ENCODE results near the gene SLC22A2. TPM values are rescaled to one million over a fixed set of nuclear protein-coding genes. Genes with fewer than 3 reads are reported as not detected.

SLC22A2 gene
- not detected in 2 replicates for total RNA-seq (2013; cell fraction: nucleolus; rRNA removed)
- total RNA-seq (2014; rRNA removed) = not detected in 2 replicates
- total RNA-seq (2014; rRNA removed; fragmentation: Illumina TruSeq; extraction: Trizol) = not detected in 2 replicates
- total RNA-seq (2021) = not detected in 2 replicates
- not detected for polyA plus RNA-seq (2011; ENCODE audit: low read depth)
- polyA plus RNA-seq (2011; rRNA removed) = 0.12 TPM in 2 replicates
- polyA plus RNA-seq (2011; cell fraction: cytosol; rRNA removed) = 0.03 and 0.09 TPM in 2 replicates
- polyA plus RNA-seq (2011; cell fraction: nucleus; rRNA removed) = 0.06 TPM in 1 of 2 replicates, not detected in the other
- polyA plus RNA-seq (2012) = not detected in 2 replicates
- not detected in 2 replicates for polyA plus RNA-seq (2014; fragmentation: Illumina TruSeq; extraction: Trizol)
- polyA plus RNA-seq (2014; fragmentation: Nextera tagmentation; extraction: Ambion mirVana) = not detected
- not detected in 2 replicates for polyA plus RNA-seq (2014; rRNA removed)
- polyA plus RNA-seq (2016; fragmentation: Nextera tagmentation; extraction: Ambion mirVana) = not detected
- 0.15 TPM in 1 of 2 replicates, not detected in the other for polyA minus RNA-seq (2011; rRNA and poly(A)+ RNA removed)
- polyA minus RNA-seq (2011; cell fraction: cytosol; rRNA and poly(A)+ RNA removed) = not detected in 2 replicates
- polyA minus RNA-seq (2011; cell fraction: nucleus; rRNA and poly(A)+ RNA removed) = 0.19 and 0.36 TPM in 2 replicates
- not detected for Bru-seq, nascent RNA
- not detected for BruChase-seq, experiment 1, labeled RNA remaining after a 6-hour chase
- not detected for BruChase-seq, experiment 2, labeled RNA remaining after a 2-hour chase
- long read RNA-seq, experiment 1 = 0 reads
- long read RNA-seq, experiment 2, partial matches to known transcripts = 0 of 2 reads
- long read RNA-seq, experiment 2, other reads (novel, unspliced or antisense) = 2 of 2 reads

DNA sequence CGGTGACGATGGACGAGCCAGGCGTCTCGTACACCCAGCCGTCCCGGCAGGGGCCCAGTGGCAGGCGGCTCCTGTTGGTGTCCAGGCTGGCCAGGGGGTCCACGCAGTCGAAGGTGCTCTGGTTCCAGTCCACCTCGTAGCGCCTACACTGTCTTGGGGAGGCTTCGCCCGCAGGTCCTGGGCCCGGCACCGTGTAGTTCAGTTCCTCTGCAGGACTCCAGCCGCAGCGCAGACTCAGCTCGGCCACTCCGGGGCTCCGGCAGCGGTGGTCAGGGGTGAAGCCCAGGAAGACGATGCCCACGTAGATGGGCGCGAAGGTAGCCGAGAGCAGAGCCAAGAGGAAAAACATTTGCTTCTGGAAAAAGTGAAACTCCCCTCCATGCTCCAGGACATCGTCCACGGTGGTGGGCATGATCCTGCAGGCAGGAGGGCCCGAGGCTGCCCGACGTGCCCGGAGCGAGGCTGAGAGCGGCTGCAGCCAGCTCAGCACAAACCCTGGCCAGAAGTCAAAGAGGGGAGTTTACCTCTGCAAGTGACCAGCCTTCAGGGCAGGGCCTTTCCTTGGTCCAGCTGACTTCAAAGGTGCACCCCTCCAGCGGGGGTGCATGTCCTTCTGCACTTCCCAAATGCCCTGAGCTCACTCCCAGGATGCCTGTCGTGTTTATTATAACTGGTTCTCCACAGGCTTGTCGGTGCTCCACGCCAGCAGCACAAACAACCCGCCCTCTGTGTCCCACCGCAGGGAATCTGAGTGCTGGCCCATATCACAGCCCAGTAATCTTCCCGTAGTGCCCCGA lies at the start of gene SLC22A2:
SLC22A2 (minus strand) TSS at position 476 of the 797 bp plus-strand sequence; CDS start at position 412, 64 bp downstream.
- 57% methylated on average over 42 of the region's 43 CpGs for WGBS (ENCODE audit: insufficient coverage, insufficient replicate concordance, low lambda C conversion rate, missing lambda C conversion rate)
- in situ Hi-C loops (cut with MboI) (no loop called here), intact Hi-C loops (cut with micrococcal nuclease; ENCODE audit: unreplicated experiment) (no loop called here)
- no peaks in the 10 kb centered on the region; a peak in 2 of 4 replicates for H3K27me3 ChIP-seq (replicated peaks in 1 of 2; ENCODE audit: control insufficient read depth in 2 of 2, insufficient read depth in 2 of 2, low read length in 1 of 2)
- H3K4me1 ChIP-seq (ENCODE audit: control insufficient read depth, insufficient read depth, low read length) = no peaks in the 10 kb centered on the region
- no peak within 1 kb of the TSS for H2AFZ ChIP-seq (ENCODE audit: control insufficient read depth, low read depth, low read length)
- ChIA-PET SMC1A (ENCODE audit: uncharacterized antibody, unreplicated experiment) (no interaction called here), CTCF (no interaction called here), POLR2A (no interaction called here), RAD21 (ENCODE audit: unreplicated experiment) (no interaction called here)
- DNase-seq (ENCODE audit: low read depth, low spot score) (no peak), FAIRE-seq (no peak), ATAC-seq (no peak)
- BruUV-seq (replicated peaks) = no TSS peak
- H3K27ac ChIP-seq (ENCODE audit: control insufficient read depth, insufficient read depth) = no peak within 1 kb of the TSS
- no peaks in the 10 kb centered on the region for H3K79me2 ChIP-seq (ENCODE audit: control insufficient read depth, insufficient read depth, low read length)
- H3K4me3 ChIP-seq = no peak within 1 kb of the TSS
- no peaks in the 10 kb centered on the region for H3K9me3 ChIP-seq (replicated peaks; ENCODE audit: control insufficient read depth, insufficient read depth, low read length)
- no peaks in the 10 kb centered on the region for H4K20me1 ChIP-seq (ENCODE audit: control insufficient read depth, insufficient read depth)
- no peak for TF ChIP-seq RBBP5 (conservative IDR thresholded peaks at IDR 0.05)
- no peak for TF ChIP-seq CREM (IDR thresholded peaks at IDR 0.05; ENCODE audit: low read depth)
- TF ChIP-seq NFYB (IDR thresholded peaks at IDR 0.05; ENCODE audit: insufficient read depth, low read depth, low read length) = no peak
- TF ChIP-seq ESRRA (IDR thresholded peaks at IDR 0.05; ENCODE audit: low read length) = no peak
- no peak for TF ChIP-seq STAT1 (conservative IDR thresholded peaks at IDR 0.05)
- no peak for TF ChIP-seq JUNB (IDR thresholded peaks at IDR 0.05)
- TF ChIP-seq NR2C2 (IDR thresholded peaks at IDR 0.05; ENCODE audit: borderline replicate concordance, control insufficient read depth, insufficient read length, low read depth) = no peak
- no peak for TF ChIP-seq IKZF1 (conservative IDR thresholded peaks at IDR 0.05)
- H3K4me2 ChIP-seq (ENCODE audit: control insufficient read depth, insufficient read depth) = no peak within 1 kb of the TSS
- H3K9ac ChIP-seq (ENCODE audit: control insufficient read depth, insufficient read depth, low read length) = no peak within 1 kb of the TSS
- H3K36me3 ChIP-seq (ENCODE audit: control insufficient read depth in 2 of 2, insufficient read depth in 2 of 2, low read length in 1 of 2) = no peaks in the 10 kb centered on the region

Data from GM12878 (cell line).